Hematopoietic multipotent progenitor cell (in vitro differentiated cells): Measurements from ENCODE around the gene FAM237B. TPM values are rescaled to one million over a fixed set of nuclear protein-coding genes. Genes with fewer than 3 reads are reported as not detected.

Source experiments
- DNase-seq, 3 donors: peaks; one replicate each; pipeline ENCODE4 v3.0.0-alpha.2; 2011 to 2015; ENCODE audit warnings: low read depth in 2 of 3, low spot score in 2 of 3
- total RNA-seq: library from RNA; depleted of rRNA; stranded (reverse); fragments of >200 nt; gene quantifications from one replicate; pipeline ENCODE4 v1.2.3, GENCODE V29; 2012

Gene FAM237B
- total RNA-seq, 1 donor: not detected

GRCh38 chr7:90298145-90299038 is 22.7 kb downstream of the FAM237B start:
- DNase-seq: peak in 1 of 3 donors; percentile 53

GRCh38 chr7:90290244-90291113 is 30.6 kb downstream of the FAM237B start:
- DNase-seq: no peak

- no peak for DNase-seq
These were observed 33.0 kb downstream of the FAM237B start for GRCh38 chr7:90288154-90288553.

- no peak for DNase-seq
These were observed 44.9 kb downstream of the FAM237B start for GRCh38 chr7:90276033-90276728.

- no peak for DNase-seq
These were observed 46.9 kb downstream of the FAM237B start for GRCh38 chr7:90274161-90274560.

- DNase-seq: no peak
These were observed 48.9 kb downstream of the FAM237B start for GRCh38 chr7:90272242-90272641.

- DNase-seq: no peak
These were observed 49.4 kb downstream of the FAM237B start for GRCh38 chr7:90271753-90272152.

GRCh38 chr7:90270431-90271178 is 50.5 kb downstream of the FAM237B start:
- no peak for DNase-seq

- no peak for DNase-seq
These were observed 51.9 kb downstream of the FAM237B start for GRCh38 chr7:90269163-90269562.

GRCh38 chr7:90267263-90267858 is 53.7 kb downstream of the FAM237B start:
- DNase-seq: no peak

GRCh38 chr7:90266808-90267207 is 54.3 kb downstream of the FAM237B start:
- DNase-seq: no peak

Other genes starting within 250 kb of the FAM237B start
- 0.27 TPM for gene STEAP1, start 166.8 kb downstream of the FAM237B start, total RNA-seq
- under 0.01 TPM for gene STEAP2, start 109.6 kb downstream of the FAM237B start, total RNA-seq
- 2.4 TPM for gene CFAP69, start 76.1 kb downstream of the FAM237B start, total RNA-seq
- gene GTPBP10, start 25.4 kb upstream of the FAM237B start, total RNA-seq: 3.8 TPM
- 11.0 TPM for gene CLDN12, start 82.2 kb upstream of the FAM237B start, total RNA-seq
- not detected for gene PTTG1IP2, start 148.3 kb upstream of the FAM237B start, total RNA-seq